H1 (cell line): Measurements from ENCODE around the gene VSIG10. TPM values are rescaled to one million over a fixed set of nuclear protein-coding genes. Genes with fewer than 3 reads are reported as not detected.

Source experiments
- CTCF ChIA-PET: fragments of 300-600 bp; sonication (Branson Sonifier 250); formaldehyde crosslinking; loops from one replicate; lab custom pipeline; 2021; ENCODE audit not compliant: partially characterized antibody; lab: Charles Lee
- POLR2A ChIA-PET: fragments of 300-600 bp; sonication (Branson Sonifier 250); formaldehyde crosslinking; loops from one replicate; lab custom pipeline; 2021; ENCODE audit warnings: inconsistent platforms; ENCODE audit not compliant: partially characterized antibody; lab: Charles Lee
- DNase-seq, 2 experiments: peaks; one replicate each; pipeline versions ENCODE4 v3.0.0 to v3.0.0-alpha.2; 2010 to 2022; ENCODE audit warnings: low spot score in 2 of 2, low read depth in 1 of 2, mixed read lengths in 1 of 2
- FAIRE-seq: peaks from 2 replicates; lab custom pipeline; 2011; peaks lifted over from hg19 to GRCh38; lab: Jason Lieb, UNC
- H2AFZ ChIP-seq: 2 replicates; pipeline ENCODE4 v1.8.1; 2012; ENCODE audit warnings: low read length, inconsistent platforms
- H2AK5ac ChIP-seq: 2 replicates; pipeline ENCODE4 v1.6.1; 2013; ENCODE audit warnings: low read depth, low read length
- H2BK120ac ChIP-seq: replicated peaks from 2 replicates; pipeline ENCODE3; 2013; ENCODE audit warnings: low read depth, low read length, inconsistent platforms
- H2BK12ac ChIP-seq: 2 replicates; pipeline ENCODE4 v1.6.1; 2013; ENCODE audit warnings: low read depth, low read length
- H2BK15ac ChIP-seq: 2 replicates; pipeline ENCODE4 v1.6.1; 2013; ENCODE audit warnings: low read length
- H2BK20ac ChIP-seq: 2 replicates; pipeline ENCODE4 v1.6.1; 2013; ENCODE audit warnings: low read length
- H2BK5ac ChIP-seq: 2 replicates; pipeline ENCODE4 v1.6.1; 2013; ENCODE audit warnings: low read depth, low read length
- H3K14ac ChIP-seq: 2 replicates; pipeline ENCODE4 v1.6.1; 2013; ENCODE audit warnings: inconsistent platforms; ENCODE audit not compliant: insufficient read length
- H3K18ac ChIP-seq: 2 replicates; pipeline ENCODE4 v1.6.1; 2013; ENCODE audit warnings: low read length; ENCODE audit errors: extremely low read depth
- H3K23ac ChIP-seq: 2 replicates; pipeline ENCODE4 v1.6.1; 2013; ENCODE audit warnings: inconsistent platforms; ENCODE audit not compliant: insufficient read length
- H3K23me2 ChIP-seq: 2 replicates; pipeline ENCODE4 v1.6.1; 2013; ENCODE audit warnings: low read depth, low read length
- H3K27ac ChIP-seq: 2 replicates; pipeline ENCODE4 v1.6.1; 2011; ENCODE audit warnings: low read depth, low read length, inconsistent platforms
- H3K27me3 ChIP-seq, 4 experiments: replicated peaks in 1 of 4; 1 replicate in 1 of 4; 2 replicates in 3 of 4; pipeline versions ENCODE4 v1.6.1 to v1.8.1; 2011 to 2013; ENCODE audit warnings: low read length in 3 of 4, mild to moderate bottlenecking in 3 of 4, inconsistent platforms in 2 of 4, mixed read lengths in 2 of 4, moderate library complexity in 1 of 4; ENCODE audit not compliant: control insufficient read depth in 3 of 4, insufficient read depth in 3 of 4; ENCODE audit errors: extremely low read depth in 1 of 4
- H3K36me3 ChIP-seq, 4 experiments: 2 replicates each; pipeline versions ENCODE4 v1.6.1 to v1.8.1; 2011 to 2013; ENCODE audit warnings: mild to moderate bottlenecking in 4 of 4, low read length in 3 of 4, moderate library complexity in 2 of 4, control low read depth in 1 of 4, inconsistent platforms in 1 of 4; ENCODE audit not compliant: insufficient read depth in 4 of 4, control insufficient read depth in 2 of 4
- H3K4ac ChIP-seq: replicated peaks from 2 replicates; pipeline ENCODE3; 2013; ENCODE audit warnings: low read length, low read depth, mixed read lengths, inconsistent platforms; ENCODE audit not compliant: insufficient read length
- H3K4me1 ChIP-seq, 4 experiments: replicated peaks in 1 of 4; 1 replicate in 1 of 4; 2 replicates in 3 of 4; pipeline versions ENCODE4 v1.6.1 to v1.8.1; 2011 to 2013; ENCODE audit warnings: low read length in 3 of 4, inconsistent platforms in 2 of 4, mixed read lengths in 1 of 4; ENCODE audit not compliant: insufficient read depth in 4 of 4, control insufficient read depth in 3 of 4
- H3K4me2 ChIP-seq, 2 experiments: 2 replicates each; pipeline versions ENCODE4 v1.6.1 to v1.8.1; 2011 to 2013; ENCODE audit warnings: low read depth in 2 of 2, low read length in 2 of 2, control low read depth in 1 of 2, inconsistent platforms in 1 of 2, mild to moderate bottlenecking in 1 of 2; ENCODE audit not compliant: insufficient read depth in 1 of 2
- H3K4me3 ChIP-seq, 4 experiments: fragments of 200-600, 300-600 bp in 1 of 4; sonication (generic), shearing (Covaris generic), sonication (Bioruptor Twin) in 1 of 4; 2 replicates each; pipeline versions ENCODE4 v1.5.1 to v1.8.1; 2011 to 2016; ENCODE audit warnings: low read length in 4 of 4, low read depth in 3 of 4, control low read depth in 2 of 4, inconsistent platforms in 2 of 4, mild to moderate bottlenecking in 2 of 4, mixed read lengths in 1 of 4, moderate library complexity in 1 of 4; ENCODE audit not compliant: insufficient read depth in 2 of 4; ENCODE audit errors: extremely low read depth in 1 of 4
- H3K56ac ChIP-seq: replicated peaks from 2 replicates; pipeline ENCODE3; 2013; ENCODE audit warnings: low read depth, mild to moderate bottlenecking, mixed read lengths, low read length, inconsistent platforms; ENCODE audit not compliant: insufficient read length
- H3K79me1 ChIP-seq: 2 replicates; pipeline ENCODE4 v1.6.1; 2013; ENCODE audit warnings: low read depth, low read length, control low read depth
- H3K79me2 ChIP-seq, 2 experiments: 2 replicates each; pipeline versions ENCODE4 v1.6.1 to v1.8.1; 2012 to 2013; ENCODE audit warnings: low read length in 2 of 2, mild to moderate bottlenecking in 2 of 2, inconsistent platforms in 1 of 2; ENCODE audit not compliant: insufficient read depth in 2 of 2, control insufficient read depth in 1 of 2
- H3K9ac ChIP-seq, 4 experiments: replicated peaks in 1 of 4; 1 replicate in 1 of 4; 2 replicates in 3 of 4; pipeline versions ENCODE4 v1.6.1 to v1.8.1; 2011 to 2013; ENCODE audit warnings: low read depth in 3 of 4, low read length in 3 of 4, control low read depth in 2 of 4, mild to moderate bottlenecking in 2 of 4, moderate library complexity in 2 of 4, inconsistent platforms in 1 of 4; ENCODE audit errors: extremely low read depth in 1 of 4
- H3K9me3 ChIP-seq, 2 experiments: 2 replicates each; pipeline versions ENCODE4 v1.6.1 to v1.8.1; 2012 to 2013; ENCODE audit warnings: mild to moderate bottlenecking in 2 of 2, moderate library complexity in 2 of 2, control low read depth in 1 of 2, inconsistent platforms in 1 of 2, low read depth in 1 of 2, low read length in 1 of 2, mixed read lengths in 1 of 2; ENCODE audit not compliant: insufficient read depth in 2 of 2
- H4K20me1 ChIP-seq, 2 experiments: replicated peaks in 1 of 2; 2 replicates each; pipeline versions ENCODE3 to v1.8.1; 2011 to 2013; ENCODE audit warnings: inconsistent platforms in 2 of 2, low read length in 2 of 2, mild to moderate bottlenecking in 1 of 2; ENCODE audit not compliant: insufficient read depth in 2 of 2, control insufficient read depth in 1 of 2
- H4K5ac ChIP-seq: 2 replicates; pipeline ENCODE4 v1.6.1; 2013; ENCODE audit warnings: low read length, low read depth, mixed read lengths, inconsistent platforms; ENCODE audit not compliant: insufficient read length
- H4K8ac ChIP-seq: 2 replicates; pipeline ENCODE4 v1.8.0; 2013; ENCODE audit warnings: mild to moderate bottlenecking, moderate library complexity, low read length, inconsistent platforms; ENCODE audit not compliant: insufficient read depth; ENCODE audit errors: extremely low read depth
- H4K91ac ChIP-seq: replicated peaks from 2 replicates; pipeline ENCODE3; 2013; ENCODE audit warnings: low read length, mixed read lengths, inconsistent platforms; ENCODE audit not compliant: insufficient read length
- ATF3 ChIP-seq: IDR thresholded peaks from 2 replicates; pipeline ENCODE4 v1.6.1; 2011; ENCODE audit warnings: low read depth, mild to moderate bottlenecking, low read length; ENCODE audit not compliant: insufficient read depth
- RAD21 ChIP-seq, 2 experiments: IDR thresholded peaks in 1 of 2; conservative IDR thresholded peaks in 1 of 2; 2 replicates each; pipeline ENCODE4 v1.6.1; 2011; ENCODE audit warnings: low read depth in 2 of 2, low read length in 2 of 2, improper control_type of control experiment in 1 of 2, inconsistent platforms in 1 of 2, mild to moderate bottlenecking in 1 of 2, moderate library complexity in 1 of 2
- SIRT6 ChIP-seq: IDR thresholded peaks from one replicate; pipeline ENCODE4 v1.7.1; 2012; ENCODE audit warnings: low read length, inconsistent platforms
- WGBS, 2 experiments: shearing (Covaris generic) in 1 of 2; methylation state at CpG; one replicate each; pipeline versions ENCODE4 v1.1.6 to v1.1.7; 2013 to 2015; ENCODE audit warnings: low lambda C conversion rate in 2 of 2, mixed read lengths in 2 of 2, inconsistent platforms in 1 of 2, low coverage in 1 of 2, missing lambda C conversion rate in 1 of 2; ENCODE audit not compliant: insufficient replicate concordance in 2 of 2, insufficient coverage in 1 of 2, insufficient read length in 1 of 2; ENCODE audit errors: extremely low coverage in 1 of 2, missing lambda C conversion rate in 1 of 2; 5-methylcytosine and 5-hydroxymethylcytosine counted together
- polyA plus RNA-seq, 7 experiments: library from polyadenylated mRNA; depleted of rRNA in 3 of 7; stranded (reverse) in 5 of 7; unstranded in 2 of 7; fragments of >200 nt in 5 of 7; fragments of 200-250 nt in 2 of 7; gene quantifications; 1 replicate in 5 of 7; 2 replicates in 1 of 7; 4 replicates in 1 of 7; pipeline versions ENCODE4 v1.2.1 to v1.2.3, GENCODE V29; 2011 to 2013; ENCODE audit warnings: missing spikeins in 2 of 7, mixed read lengths in 2 of 7
- total RNA-seq: library from RNA; stranded (reverse); fragmentation: NEBNext Ultra II Directional; extraction: Animal tissue kit (Norgen Biotek cat#: 25700); gene quantifications from 2 replicates; pipeline ENCODE4 v1.2.1, GENCODE V29; 2021
- TF ChIP-seq, protein P1 (sequence below): IDR thresholded peaks from 2 replicates; pipeline ENCODE4 v1.6.1; 2012; ENCODE audit warnings: inconsistent platforms

The VSIG10 gene
- total and polyA plus RNA-seq, 2 of the 8 experiments (the other 6 are each of a cell fraction or from before 2014, with no cell fraction given), result 34.4 to 93.6 TPM

DNA sequence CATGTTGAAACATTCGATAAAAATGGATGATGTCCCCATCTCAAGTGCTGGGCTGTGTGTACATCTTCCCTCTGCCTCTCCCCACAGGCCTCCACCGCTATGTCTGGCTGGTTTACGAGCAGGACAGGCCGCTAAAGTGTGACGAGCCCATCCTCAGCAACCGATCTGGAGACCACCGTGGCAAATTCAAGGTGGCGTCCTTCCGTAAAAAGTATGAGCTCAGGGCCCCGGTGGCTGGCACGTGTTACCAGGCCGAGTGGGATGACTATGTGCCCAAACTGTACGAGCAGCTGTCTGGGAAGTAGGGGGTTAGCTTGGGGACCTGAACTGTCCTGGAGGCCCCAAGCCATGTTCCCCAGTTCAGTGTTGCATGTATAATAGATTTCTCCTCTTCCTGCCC, 40.7 kb upstream of the VSIG10 start:
- H4K20me1 ChIP-seq, result peaks cover 3 to 11% of the 10 kb centered on the region in 2 experiments
- no peak overlapping the region for H4K91ac ChIP-seq
- no peak overlapping the region for H2AK5ac ChIP-seq
- H2BK12ac ChIP-seq, result no peak overlapping the region
- no peaks in the 10 kb centered on the region for H3K9me3 ChIP-seq
- no peak overlapping the region for H3K4ac ChIP-seq
- H2BK120ac ChIP-seq, result no peak overlapping the region
- TF ChIP-seq ATF3 (no peak), RAD21 (IDR thresholded peaks at IDR 0.05 in 1 of 2, conservative IDR thresholded peaks at IDR 0.05 in 1 of 2; ENCODE audit: low read depth in 2 of 2, low read length in 2 of 2) (no peak), SIRT6 (no peak)
- TF ChIP-seq, protein P1, sequence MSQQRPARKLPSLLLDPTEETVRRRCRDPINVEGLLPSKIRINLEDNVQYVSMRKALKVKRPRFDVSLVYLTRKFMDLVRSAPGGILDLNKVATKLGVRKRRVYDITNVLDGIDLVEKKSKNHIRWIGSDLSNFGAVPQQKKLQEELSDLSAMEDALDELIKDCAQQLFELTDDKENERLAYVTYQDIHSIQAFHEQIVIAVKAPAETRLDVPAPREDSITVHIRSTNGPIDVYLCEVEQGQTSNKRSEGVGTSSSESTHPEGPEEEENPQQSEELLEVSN, result no peak
- no peak for DNase-seq
- 97% methylated on average over 13 of the region's 13 CpGs; no CpG with 5 or more reads in 1 of the 2 experiments for WGBS, 2 experiments
- no peak overlapping the region for H3K14ac ChIP-seq
- no peak overlapping the region for H4K8ac ChIP-seq
- H3K56ac ChIP-seq, result no peak overlapping the region
- H2BK20ac ChIP-seq, result no peak overlapping the region
- peaks cover 0 to 15% of the 10 kb centered on the region in 2 experiments; a peak in 1 of 4 replicates for H3K79me2 ChIP-seq
- no peak for FAIRE-seq
- ChIA-PET POLR2A (interaction anchor here (0.8 to 8.0 kb wide), 4 partner anchors 7 to 40 kb away, joined by 3 to 83 read pairs (median 4); no protein-coding TSS in a partner anchor), CTCF (interaction anchor here (0.5 kb wide), 1 partner anchor 715 kb away, joined by 3 read pairs; no protein-coding TSS in a partner anchor)
- H3K18ac ChIP-seq, result no peak overlapping the region
- no peaks in the 10 kb centered on the region for H3K27me3 ChIP-seq
- H3K9ac ChIP-seq, result no peak overlapping the region
- H2BK5ac ChIP-seq, result no peak overlapping the region
- H3K4me2 ChIP-seq, result no peak overlapping the region
- no peak overlapping the region for H3K27ac ChIP-seq
- H3K4me3 ChIP-seq, result no peak overlapping the region
- H2BK15ac ChIP-seq, result no peak overlapping the region
- no peak overlapping the region for H4K5ac ChIP-seq
- H3K36me3 ChIP-seq, result peaks cover 21 to 83% (median 55%) of the 10 kb centered on the region in 4 experiments
- H2AFZ ChIP-seq, result no peak overlapping the region
- H3K79me1 ChIP-seq, result no peaks in the 10 kb centered on the region; the same call in none of the 2 replicates
- no peaks in the 10 kb centered on the region for H3K23me2 ChIP-seq
- H3K4me1 ChIP-seq, result no peaks in the 10 kb centered on the region
- H3K23ac ChIP-seq, result no peak overlapping the region
